ENCODE measurements around the gene CLCA1. TPM values are rescaled to one million over a fixed set of nuclear protein-coding genes. Genes with fewer than 3 reads are reported as not detected.
"Not testable (repeated sequence)": the region's sequence is repeated elsewhere in the genome, so short reads cannot be mapped to it uniquely, and the experiment has no call there.

Gene CLCA1
- polyA plus RNA-seq, 1 donor from 2014 or later = not detected

- Mint-ChIP-seq H3K36me3 (peaks cover 3% of the 10 kb centered on the region), H3K27me3 (peaks cover 2% of the 10 kb centered on the region), H3K9me3 (no peaks in the 10 kb centered on the region), H3K27ac (no peak overlapping the region), H3K4me3 (no peak overlapping the region), H3K4me1 (no peaks in the 10 kb centered on the region)
Measured at GRCh38 chr1:86477682-86478081, 9.0 kb downstream of the CLCA1 start.

- Mint-ChIP-seq H3K36me3 (peaks cover 3% of the 10 kb centered on the region), H3K9me3 (no peaks in the 10 kb centered on the region), H3K27me3 (peaks cover under 1% of the 10 kb centered on the region), H3K27ac (no peak overlapping the region), H3K4me1 (no peaks in the 10 kb centered on the region), H3K4me3 (no peak overlapping the region)
Measured at GRCh38 chr1:86478416-86479156, 9.9 kb downstream of the CLCA1 start.

GRCh38 chr1:86481966-86482365 lies 13.2 kb downstream of the CLCA1 start:
- Mint-ChIP-seq H3K4me1 (no peaks in the 10 kb centered on the region), H3K9me3 (no peaks in the 10 kb centered on the region), H3K36me3 (peaks cover 3% of the 10 kb centered on the region), H3K27ac (no peak overlapping the region), H3K27me3 (peaks cover 2% of the 10 kb centered on the region), H3K4me3 (no peak overlapping the region)

- Mint-ChIP-seq H3K27ac (no peak overlapping the region), H3K27me3 (peaks cover 5% of the 10 kb centered on the region), H3K36me3 (no peaks in the 10 kb centered on the region), H3K9me3 (no peaks in the 10 kb centered on the region), H3K4me3 (no peak overlapping the region), H3K4me1 (no peaks in the 10 kb centered on the region)
Measured at GRCh38 chr1:86487131-86487810, 18.5 kb downstream of the CLCA1 start.

- Mint-ChIP-seq H3K36me3 (no peaks in the 10 kb centered on the region), H3K9me3 (no peaks in the 10 kb centered on the region), H3K27me3 (peaks cover 5% of the 10 kb centered on the region), H3K4me1 (peaks cover 0 to 2% (median 0%) of the 10 kb centered on the region in 3 donors), H3K4me3 (no peak overlapping the region), H3K27ac (no peak overlapping the region)
Measured at GRCh38 chr1:86487811-86488141, 19.0 kb downstream of the CLCA1 start.

GRCh38 chr1:86489242-86489878 lies 20.6 kb downstream of the CLCA1 start:
- Mint-ChIP-seq H3K27me3 (peaks cover 3% of the 10 kb centered on the region), H3K4me3 (no peak overlapping the region), H3K27ac (no peak overlapping the region), H3K4me1 (peaks cover 0 to 2% (median 0%) of the 10 kb centered on the region in 3 donors), H3K9me3 (no peaks in the 10 kb centered on the region), H3K36me3 (no peaks in the 10 kb centered on the region)

- Mint-ChIP-seq H3K27me3 (peaks cover 3% of the 10 kb centered on the region), H3K27ac (no peak overlapping the region), H3K36me3 (no peaks in the 10 kb centered on the region), H3K4me1 (peaks cover 0 to 2% (median 0%) of the 10 kb centered on the region in 3 donors), H3K9me3 (no peaks in the 10 kb centered on the region), H3K4me3 (no peak overlapping the region)
Measured at GRCh38 chr1:86491171-86491950, 22.6 kb downstream of the CLCA1 start.

GRCh38 chr1:86498281-86498680 lies 29.6 kb downstream of the CLCA1 start:
- peaks cover 0 to 18% (median 2%) of the 10 kb centered on the region in 3 donors for H3K4me1 Mint-ChIP-seq
- no peaks in the 10 kb centered on the region for H3K36me3 Mint-ChIP-seq
- peaks cover 5% of the 10 kb centered on the region for H3K27me3 Mint-ChIP-seq
- no peak overlapping the region for H3K27ac Mint-ChIP-seq
- H3K9me3 Mint-ChIP-seq = no peaks in the 10 kb centered on the region
- H3K4me3 Mint-ChIP-seq = no peak overlapping the region

GRCh38 chr1:86499987-86500593 lies 31.4 kb downstream of the CLCA1 start:
- no peaks in the 10 kb centered on the region for H3K36me3 Mint-ChIP-seq
- H3K9me3 Mint-ChIP-seq = no peaks in the 10 kb centered on the region
- H3K4me3 Mint-ChIP-seq = peak overlapping the region in 1 of 4 donors; percentile 40
- no peak overlapping the region for H3K27ac Mint-ChIP-seq
- peaks cover 7% of the 10 kb centered on the region for H3K27me3 Mint-ChIP-seq
- peaks cover 0 to 18% (median 2%) of the 10 kb centered on the region in 3 donors for H3K4me1 Mint-ChIP-seq

GRCh38 chr1:86500714-86501113 lies 32.0 kb downstream of the CLCA1 start:
- no peak overlapping the region for H3K4me3 Mint-ChIP-seq
- H3K36me3 Mint-ChIP-seq = no peaks in the 10 kb centered on the region
- H3K27me3 Mint-ChIP-seq = peaks cover 10% of the 10 kb centered on the region
- H3K27ac Mint-ChIP-seq = no peak overlapping the region
- H3K4me1 Mint-ChIP-seq = peaks cover 0 to 18% (median 2%) of the 10 kb centered on the region in 3 donors
- H3K9me3 Mint-ChIP-seq = no peaks in the 10 kb centered on the region

GRCh38 chr1:86502125-86502646 lies 33.5 kb downstream of the CLCA1 start:
- Mint-ChIP-seq H3K27ac (peak overlapping the region; percentile 8 to 78 (median 34)), H3K4me1 (peaks cover 0 to 18% (median 2%) of the 10 kb centered on the region in 3 donors), H3K4me3 (peak overlapping the region; percentile 80 to 93 (median 92))
- H3K36me3 Mint-ChIP-seq, H3K27me3 Mint-ChIP-seq, H3K9me3 Mint-ChIP-seq: not testable (repeated sequence)

- Mint-ChIP-seq H3K27ac (peak overlapping the region in 1 of 3 donors; percentile 34), H3K27me3 (peaks cover 6% of the 10 kb centered on the region), H3K4me3 (peak overlapping the region; percentile 80 to 93 (median 88)), H3K9me3 (no peaks in the 10 kb centered on the region), H3K36me3 (no peaks in the 10 kb centered on the region), H3K4me1 (peaks cover 0 to 18% (median 2%) of the 10 kb centered on the region in 3 donors)
Measured at GRCh38 chr1:86502721-86503405, 34.1 kb downstream of the CLCA1 start.

- Mint-ChIP-seq H3K4me1 (peaks cover 0 to 18% (median 2%) of the 10 kb centered on the region in 3 donors), H3K36me3 (no peaks in the 10 kb centered on the region), H3K27me3 (peaks cover 5% of the 10 kb centered on the region), H3K27ac (peak overlapping the region in 1 of 3 donors; percentile 39), H3K9me3 (no peaks in the 10 kb centered on the region), H3K4me3 (peak overlapping the region in 2 of 4 donors; percentile 15 to 92)
Measured at GRCh38 chr1:86503406-86504136, 34.8 kb downstream of the CLCA1 start.

Data from IgD-negative memory B cell (primary cell).